K562 (cell line): ENCODE data around the gene ZPR1. TPM values are rescaled to one million over a fixed set of nuclear protein-coding genes. Genes with fewer than 3 reads are reported as not detected.
A peak's percentile ranks its signal among the peaks of the same experiment; 100 is the strongest.

Source experiments
- ATF1 ChIP-seq, 2 experiments: fragments of 450-650 bp in 1 of 2; IDR thresholded peaks; 2 replicates each; pipeline ENCODE4 v1.6.1; 2016; ENCODE audit warnings: missing compliant biosample characterization in 1 of 2, missing genetic modification characterization in 1 of 2
- ELF2 ChIP-seq: fragments of 250-450 bp; sonication (Bioruptor Pico); IDR thresholded peaks from 2 replicates; pipeline ENCODE4 v1.5.0; 2021; ENCODE audit warnings: mild to moderate bottlenecking
- MAZ ChIP-seq, 2 experiments: fragments of 450-650 bp in 1 of 2; sonication (generic) in 1 of 2; formaldehyde crosslinking; IDR thresholded peaks in 1 of 2; conservative IDR thresholded peaks in 1 of 2; 2 replicates each; pipeline versions ENCODE4 v1.4.0 to v1.5.0; 2020; ENCODE audit warnings: mild to moderate bottlenecking in 1 of 2, missing genetic modification reagents in 1 of 2
- RAD21 ChIP-seq, 2 experiments: fragments of 250-450 bp in 1 of 2; fragments of 450-650 bp in 1 of 2; sonication (Bioruptor Pico) in 1 of 2; formaldehyde crosslinking in 1 of 2; IDR thresholded peaks in 1 of 2; conservative IDR thresholded peaks in 1 of 2; 2 replicates each; pipeline versions ENCODE4 v1.4.0 to v1.8.0; 2020 to 2022; ENCODE audit warnings: mild to moderate bottlenecking in 2 of 2, moderate library complexity in 1 of 2
- RBFOX2 ChIP-seq: fragments of 200-400 bp; formaldehyde crosslinking; IDR thresholded peaks from 2 replicates; pipeline ENCODE4 v1.6.1; 2017; ENCODE audit warnings: low read depth, mild to moderate bottlenecking, low read length, moderate library complexity
- polyA plus RNA-seq, 8 experiments: library from polyadenylated mRNA; depleted of rRNA in 4 of 8; stranded (reverse) in 5 of 8; unstranded in 3 of 8; fragments of >200 nt; fragmentation: Nextera tagmentation in 2 of 8; fragmentation: Illumina TruSeq in 1 of 8; extraction: Ambion mirVana in 2 of 8; extraction: Trizol in 1 of 8; gene quantifications; 2 replicates each; pipeline versions ENCODE4 v1.2.1 to v1.2.3, GENCODE V29; 2011 to 2014; ENCODE audit warnings: inconsistent platforms in 1 of 8, missing spikeins in 1 of 8
- total RNA-seq, 7 experiments: library from RNA; depleted of rRNA in 6 of 7; stranded (reverse); fragments of >200 nt in 6 of 7; fragmentation: Illumina TruSeq in 2 of 7; extraction: Trizol in 2 of 7; gene quantifications; 2 replicates each; pipeline versions ENCODE4 v1.2.1 to v1.2.3, GENCODE V29; 2011 to 2021; ENCODE audit warnings: low replicate concordance in 1 of 7
- TF ChIP-seq, protein P1 (sequence below), 2 experiments: fragments of 450-650 bp; IDR thresholded peaks; 2 replicates each; pipeline ENCODE4 v1.6.1; 2018; ENCODE audit warnings: mild to moderate bottlenecking in 2 of 2, low read depth in 1 of 2; ENCODE audit not compliant: partially characterized antibody in 2 of 2
- TF ChIP-seq, protein P2 (sequence below), 2 experiments: fragments of 150-350 bp in 1 of 2; IDR thresholded peaks; 2 replicates each; pipeline ENCODE4 v1.6.1; 2012 to 2016; ENCODE audit warnings: low read depth in 2 of 2, low read length in 2 of 2, mild to moderate bottlenecking in 1 of 2, moderate library complexity in 1 of 2
- TF ChIP-seq, protein P3 (sequence below), 3 experiments: IDR thresholded peaks in 2 of 3; conservative IDR thresholded peaks in 1 of 3; 2 replicates each; pipeline ENCODE4 v1.5.1; 2011 to 2012; ENCODE audit warnings: low read length in 3 of 3, mild to moderate bottlenecking in 3 of 3, control low read depth in 2 of 3, improper control_type of control experiment in 1 of 3, inconsistent platforms in 1 of 3, low read depth in 1 of 3, mixed read lengths in 1 of 3, moderate library complexity in 1 of 3; ENCODE audit not compliant: insufficient read depth in 2 of 3
- TF ChIP-seq, protein P4 (sequence below), 2 experiments: IDR thresholded peaks in 1 of 2; conservative IDR thresholded peaks in 1 of 2; 2 replicates each; pipeline ENCODE4 v1.6.1; 2016; ENCODE audit warnings: low read depth in 2 of 2, mild to moderate bottlenecking in 1 of 2, missing compliant biosample characterization in 1 of 2, missing genetic modification characterization in 1 of 2, moderate library complexity in 1 of 2

ZPR1 gene
- total and polyA plus RNA-seq, 9 of the 15 experiments (the other 6 are each of a cell fraction or from before 2014, with no cell fraction given) = 13.0 to 120 (median 83.8) TPM

DNA sequence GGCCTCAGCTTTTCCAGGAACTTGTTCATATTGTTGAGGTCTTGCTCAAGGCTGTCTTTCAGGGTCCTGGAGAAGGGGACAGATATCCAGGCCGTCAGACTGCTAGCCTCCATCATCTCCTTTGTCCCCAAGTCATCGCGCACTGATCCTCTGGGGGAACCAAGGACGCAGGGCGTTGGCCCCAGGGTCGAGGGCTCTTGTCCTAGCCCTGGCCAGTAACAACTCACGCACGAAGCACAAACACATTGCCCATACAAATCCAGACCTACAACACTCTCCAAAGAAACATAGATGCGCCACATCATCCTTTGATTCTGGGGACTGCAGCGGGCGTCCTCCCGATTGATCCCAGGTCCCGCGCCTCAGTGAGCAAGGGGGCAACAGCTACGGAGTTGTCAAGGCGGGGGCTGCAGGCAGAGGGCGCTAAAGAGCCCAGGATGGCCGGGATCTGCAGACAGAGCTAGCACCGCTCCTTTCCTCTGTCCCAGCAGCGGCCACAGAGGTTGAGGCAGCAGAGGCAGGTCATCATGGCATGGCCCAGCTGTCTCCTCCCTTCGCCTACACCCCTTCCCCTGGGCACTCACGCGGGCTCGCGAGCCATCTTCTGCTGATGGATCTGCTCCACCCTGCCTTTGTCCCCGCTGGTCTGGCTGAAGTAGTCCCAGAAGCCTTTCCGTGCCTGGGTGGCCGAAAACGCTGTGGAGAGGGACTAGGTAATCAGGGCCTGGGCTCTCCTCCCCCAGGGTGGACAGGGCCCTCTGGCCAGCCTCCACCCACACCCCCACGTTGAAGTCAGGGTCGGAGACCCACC lies 3.4 kb upstream of the ZPR1 start (continued):
- TF ChIP-seq ELF2 (CRISPR knock-in tag) (0 out of 2 replicates have a peak, but pooled peaks have one; percentile 15), RBFOX2 (0 out of 2 replicates have a peak, but pooled peaks have one; percentile 20), ATF1 (CRISPR knock-in tag; IDR thresholded peaks at IDR 0.05) (no peak), ATF1 (tag; IDR thresholded peaks at IDR 0.05) (0 out of 2 replicates have a peak, but pooled peaks have one; percentile 25), MAZ (CRISPR knock-in tag; conservative IDR thresholded peaks at IDR 0.05 in 1 of 2, IDR thresholded peaks at IDR 0.05 in 1 of 2) (peak in 1 of 2 experiments; percentile 66; a peak in 2 of 4 replicates), RAD21 (CRISPR knock-in tag; conservative IDR thresholded peaks at IDR 0.05 in 1 of 2, IDR thresholded peaks at IDR 0.05 in 1 of 2) (peak; percentile 76 to 85)
- TF ChIP-seq, protein P1, sequence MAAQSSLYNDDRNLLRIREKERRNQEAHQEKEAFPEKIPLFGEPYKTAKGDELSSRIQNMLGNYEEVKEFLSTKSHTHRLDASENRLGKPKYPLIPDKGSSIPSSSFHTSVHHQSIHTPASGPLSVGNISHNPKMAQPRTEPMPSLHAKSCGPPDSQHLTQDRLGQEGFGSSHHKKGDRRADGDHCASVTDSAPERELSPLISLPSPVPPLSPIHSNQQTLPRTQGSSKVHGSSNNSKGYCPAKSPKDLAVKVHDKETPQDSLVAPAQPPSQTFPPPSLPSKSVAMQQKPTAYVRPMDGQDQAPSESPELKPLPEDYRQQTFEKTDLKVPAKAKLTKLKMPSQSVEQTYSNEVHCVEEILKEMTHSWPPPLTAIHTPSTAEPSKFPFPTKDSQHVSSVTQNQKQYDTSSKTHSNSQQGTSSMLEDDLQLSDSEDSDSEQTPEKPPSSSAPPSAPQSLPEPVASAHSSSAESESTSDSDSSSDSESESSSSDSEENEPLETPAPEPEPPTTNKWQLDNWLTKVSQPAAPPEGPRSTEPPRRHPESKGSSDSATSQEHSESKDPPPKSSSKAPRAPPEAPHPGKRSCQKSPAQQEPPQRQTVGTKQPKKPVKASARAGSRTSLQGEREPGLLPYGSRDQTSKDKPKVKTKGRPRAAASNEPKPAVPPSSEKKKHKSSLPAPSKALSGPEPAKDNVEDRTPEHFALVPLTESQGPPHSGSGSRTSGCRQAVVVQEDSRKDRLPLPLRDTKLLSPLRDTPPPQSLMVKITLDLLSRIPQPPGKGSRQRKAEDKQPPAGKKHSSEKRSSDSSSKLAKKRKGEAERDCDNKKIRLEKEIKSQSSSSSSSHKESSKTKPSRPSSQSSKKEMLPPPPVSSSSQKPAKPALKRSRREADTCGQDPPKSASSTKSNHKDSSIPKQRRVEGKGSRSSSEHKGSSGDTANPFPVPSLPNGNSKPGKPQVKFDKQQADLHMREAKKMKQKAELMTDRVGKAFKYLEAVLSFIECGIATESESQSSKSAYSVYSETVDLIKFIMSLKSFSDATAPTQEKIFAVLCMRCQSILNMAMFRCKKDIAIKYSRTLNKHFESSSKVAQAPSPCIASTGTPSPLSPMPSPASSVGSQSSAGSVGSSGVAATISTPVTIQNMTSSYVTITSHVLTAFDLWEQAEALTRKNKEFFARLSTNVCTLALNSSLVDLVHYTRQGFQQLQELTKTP (IDR thresholded peaks at IDR 0.05; ENCODE audit: low read depth in 1 of 2, partially characterized antibody in 2 of 2) = no peak
- TF ChIP-seq, protein P2, sequence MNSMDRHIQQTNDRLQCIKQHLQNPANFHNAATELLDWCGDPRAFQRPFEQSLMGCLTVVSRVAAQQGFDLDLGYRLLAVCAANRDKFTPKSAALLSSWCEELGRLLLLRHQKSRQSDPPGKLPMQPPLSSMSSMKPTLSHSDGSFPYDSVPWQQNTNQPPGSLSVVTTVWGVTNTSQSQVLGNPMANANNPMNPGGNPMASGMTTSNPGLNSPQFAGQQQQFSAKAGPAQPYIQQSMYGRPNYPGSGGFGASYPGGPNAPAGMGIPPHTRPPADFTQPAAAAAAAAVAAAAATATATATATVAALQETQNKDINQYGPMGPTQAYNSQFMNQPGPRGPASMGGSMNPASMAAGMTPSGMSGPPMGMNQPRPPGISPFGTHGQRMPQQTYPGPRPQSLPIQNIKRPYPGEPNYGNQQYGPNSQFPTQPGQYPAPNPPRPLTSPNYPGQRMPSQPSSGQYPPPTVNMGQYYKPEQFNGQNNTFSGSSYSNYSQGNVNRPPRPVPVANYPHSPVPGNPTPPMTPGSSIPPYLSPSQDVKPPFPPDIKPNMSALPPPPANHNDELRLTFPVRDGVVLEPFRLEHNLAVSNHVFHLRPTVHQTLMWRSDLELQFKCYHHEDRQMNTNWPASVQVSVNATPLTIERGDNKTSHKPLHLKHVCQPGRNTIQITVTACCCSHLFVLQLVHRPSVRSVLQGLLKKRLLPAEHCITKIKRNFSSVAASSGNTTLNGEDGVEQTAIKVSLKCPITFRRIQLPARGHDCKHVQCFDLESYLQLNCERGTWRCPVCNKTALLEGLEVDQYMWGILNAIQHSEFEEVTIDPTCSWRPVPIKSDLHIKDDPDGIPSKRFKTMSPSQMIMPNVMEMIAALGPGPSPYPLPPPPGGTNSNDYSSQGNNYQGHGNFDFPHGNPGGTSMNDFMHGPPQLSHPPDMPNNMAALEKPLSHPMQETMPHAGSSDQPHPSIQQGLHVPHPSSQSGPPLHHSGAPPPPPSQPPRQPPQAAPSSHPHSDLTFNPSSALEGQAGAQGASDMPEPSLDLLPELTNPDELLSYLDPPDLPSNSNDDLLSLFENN (IDR thresholded peaks at IDR 0.05; ENCODE audit: low read depth in 2 of 2, low read length in 2 of 2) = no peak
- TF ChIP-seq, protein P3, sequence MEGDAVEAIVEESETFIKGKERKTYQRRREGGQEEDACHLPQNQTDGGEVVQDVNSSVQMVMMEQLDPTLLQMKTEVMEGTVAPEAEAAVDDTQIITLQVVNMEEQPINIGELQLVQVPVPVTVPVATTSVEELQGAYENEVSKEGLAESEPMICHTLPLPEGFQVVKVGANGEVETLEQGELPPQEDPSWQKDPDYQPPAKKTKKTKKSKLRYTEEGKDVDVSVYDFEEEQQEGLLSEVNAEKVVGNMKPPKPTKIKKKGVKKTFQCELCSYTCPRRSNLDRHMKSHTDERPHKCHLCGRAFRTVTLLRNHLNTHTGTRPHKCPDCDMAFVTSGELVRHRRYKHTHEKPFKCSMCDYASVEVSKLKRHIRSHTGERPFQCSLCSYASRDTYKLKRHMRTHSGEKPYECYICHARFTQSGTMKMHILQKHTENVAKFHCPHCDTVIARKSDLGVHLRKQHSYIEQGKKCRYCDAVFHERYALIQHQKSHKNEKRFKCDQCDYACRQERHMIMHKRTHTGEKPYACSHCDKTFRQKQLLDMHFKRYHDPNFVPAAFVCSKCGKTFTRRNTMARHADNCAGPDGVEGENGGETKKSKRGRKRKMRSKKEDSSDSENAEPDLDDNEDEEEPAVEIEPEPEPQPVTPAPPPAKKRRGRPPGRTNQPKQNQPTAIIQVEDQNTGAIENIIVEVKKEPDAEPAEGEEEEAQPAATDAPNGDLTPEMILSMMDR (IDR thresholded peaks at IDR 0.05 in 2 of 3, conservative IDR thresholded peaks at IDR 0.05 in 1 of 3; ENCODE audit: insufficient read depth in 2 of 3, low read depth in 1 of 3, low read length in 3 of 3) = peak; percentile 91 to 94 (median 93)
- TF ChIP-seq, protein P4, sequence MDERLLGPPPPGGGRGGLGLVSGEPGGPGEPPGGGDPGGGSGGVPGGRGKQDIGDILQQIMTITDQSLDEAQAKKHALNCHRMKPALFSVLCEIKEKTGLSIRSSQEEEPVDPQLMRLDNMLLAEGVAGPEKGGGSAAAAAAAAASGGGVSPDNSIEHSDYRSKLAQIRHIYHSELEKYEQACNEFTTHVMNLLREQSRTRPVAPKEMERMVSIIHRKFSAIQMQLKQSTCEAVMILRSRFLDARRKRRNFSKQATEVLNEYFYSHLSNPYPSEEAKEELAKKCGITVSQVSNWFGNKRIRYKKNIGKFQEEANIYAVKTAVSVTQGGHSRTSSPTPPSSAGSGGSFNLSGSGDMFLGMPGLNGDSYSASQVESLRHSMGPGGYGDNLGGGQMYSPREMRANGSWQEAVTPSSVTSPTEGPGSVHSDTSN (CRISPR knock-in tag; IDR thresholded peaks at IDR 0.05; ENCODE audit: low read depth) = no peak
- TF ChIP-seq, protein P4 (tag; conservative IDR thresholded peaks at IDR 0.05; ENCODE audit: low read depth) = no peak
